Chondrocyte (in vitro differentiated cells): ENCODE measurements around the gene STX11. TPM values are rescaled to one million over a fixed set of nuclear protein-coding genes. Genes with fewer than 3 reads are reported as not detected.

ENCODE experiments used
- DNase-seq: peaks from one replicate; pipeline ENCODE4 v3.0.0; 2021; ENCODE audit warnings: mixed read lengths, low spot score
- H3K27ac Mint-ChIP-seq: one replicate; pipeline ENCODE4 v1.8.0; 2021; ENCODE audit warnings: mild to moderate bottlenecking, moderate library complexity, mixed read lengths; ENCODE audit not compliant: unreplicated experiment
- H3K27me3 Mint-ChIP-seq: 2 replicates; pipeline ENCODE4 v1.8.0; 2021; ENCODE audit warnings: low read depth, mixed read lengths
- H3K36me3 Mint-ChIP-seq: 2 replicates; pipeline ENCODE4 v1.8.0; 2021; ENCODE audit warnings: low read depth, mixed read lengths
- H3K4me1 Mint-ChIP-seq: 2 replicates; pipeline ENCODE4 v1.8.0; 2021; ENCODE audit warnings: low read depth, mild to moderate bottlenecking, mixed read lengths
- H3K4me3 Mint-ChIP-seq: one replicate; pipeline ENCODE4 v1.8.0; 2021; ENCODE audit warnings: mild to moderate bottlenecking, moderate library complexity, mixed read lengths; ENCODE audit not compliant: unreplicated experiment
- H3K9me3 Mint-ChIP-seq: 2 replicates; pipeline ENCODE4 v1.8.0; 2021; ENCODE audit warnings: low read depth, mixed read lengths
- total RNA-seq: library from RNA; stranded (reverse); gene quantifications from 3 replicates; pipeline ENCODE4 v1.2.1, GENCODE V29; 2021
- TF ChIP-seq, protein P1 (sequence below): fragments of 200-600 bp; sonication (generic); IDR thresholded peaks from 2 replicates; pipeline ENCODE4 v1.5.0; 2021; ENCODE audit warnings: antibody characterized with exemption, mild to moderate bottlenecking, moderate library complexity

STX11 gene
- total RNA-seq, 1 donor from 2014 or later: 3.1 TPM

DNA sequence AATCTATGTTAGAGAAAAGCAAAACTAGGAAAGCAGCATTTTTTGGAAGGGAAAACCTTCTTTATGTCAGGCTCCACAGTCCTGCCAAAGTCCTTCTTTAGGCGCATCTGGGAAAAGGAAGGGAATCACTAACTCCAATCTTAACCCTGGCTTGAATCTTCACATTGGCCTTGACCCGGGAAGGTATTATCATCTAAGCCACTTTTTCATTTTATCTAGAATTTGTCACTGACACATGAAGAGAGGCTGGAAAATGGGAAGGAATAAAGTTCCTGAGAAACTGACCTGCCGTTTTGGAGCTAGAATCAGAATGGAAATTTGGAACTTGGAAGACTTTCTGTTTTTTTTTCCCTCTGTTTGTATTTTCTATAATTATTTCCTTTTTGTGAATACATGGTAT lies 81.4 kb downstream of the STX11 start:
- no peak overlapping the region for H3K4me3 Mint-ChIP-seq
- peaks cover 23% of the 10 kb centered on the region for H3K4me1 Mint-ChIP-seq

GRCh38 chr6:144232176-144232831 lies 82.0 kb downstream of the STX11 start:
- no peak overlapping the region for H3K4me3 Mint-ChIP-seq
- no peak for DNase-seq

More for the DNA sequence above, 81.4 kb downstream of the STX11 start:
- no peaks in the 10 kb centered on the region for H3K36me3 Mint-ChIP-seq
- no peak overlapping the region for H3K27ac Mint-ChIP-seq
- TF ChIP-seq, protein P1, sequence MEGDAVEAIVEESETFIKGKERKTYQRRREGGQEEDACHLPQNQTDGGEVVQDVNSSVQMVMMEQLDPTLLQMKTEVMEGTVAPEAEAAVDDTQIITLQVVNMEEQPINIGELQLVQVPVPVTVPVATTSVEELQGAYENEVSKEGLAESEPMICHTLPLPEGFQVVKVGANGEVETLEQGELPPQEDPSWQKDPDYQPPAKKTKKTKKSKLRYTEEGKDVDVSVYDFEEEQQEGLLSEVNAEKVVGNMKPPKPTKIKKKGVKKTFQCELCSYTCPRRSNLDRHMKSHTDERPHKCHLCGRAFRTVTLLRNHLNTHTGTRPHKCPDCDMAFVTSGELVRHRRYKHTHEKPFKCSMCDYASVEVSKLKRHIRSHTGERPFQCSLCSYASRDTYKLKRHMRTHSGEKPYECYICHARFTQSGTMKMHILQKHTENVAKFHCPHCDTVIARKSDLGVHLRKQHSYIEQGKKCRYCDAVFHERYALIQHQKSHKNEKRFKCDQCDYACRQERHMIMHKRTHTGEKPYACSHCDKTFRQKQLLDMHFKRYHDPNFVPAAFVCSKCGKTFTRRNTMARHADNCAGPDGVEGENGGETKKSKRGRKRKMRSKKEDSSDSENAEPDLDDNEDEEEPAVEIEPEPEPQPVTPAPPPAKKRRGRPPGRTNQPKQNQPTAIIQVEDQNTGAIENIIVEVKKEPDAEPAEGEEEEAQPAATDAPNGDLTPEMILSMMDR: no peak
- H3K27me3 Mint-ChIP-seq: no peaks in the 10 kb centered on the region
- no peak for DNase-seq
- peaks cover 6% of the 10 kb centered on the region for H3K9me3 Mint-ChIP-seq

DNA sequence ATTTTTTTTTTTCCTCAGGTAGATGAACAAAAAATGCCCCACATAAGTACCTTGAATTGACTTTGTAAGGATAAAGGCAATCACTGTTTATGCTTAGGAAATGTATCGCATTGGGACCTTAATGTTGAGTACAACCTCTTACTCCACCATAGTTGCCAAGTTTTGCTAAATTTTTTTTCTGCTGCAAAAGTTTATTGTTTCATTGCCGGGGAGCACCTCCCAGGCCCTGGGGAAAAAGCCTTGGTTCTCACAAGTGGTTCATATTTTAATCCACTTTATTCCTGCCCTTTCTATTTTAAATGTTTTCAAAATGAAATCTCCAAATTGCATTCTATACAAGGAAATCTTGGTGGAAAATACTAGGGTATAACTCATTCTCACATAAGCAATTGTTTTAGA lies 82.5 kb downstream of the STX11 start:
- H3K36me3 Mint-ChIP-seq: no peaks in the 10 kb centered on the region
- no peak overlapping the region for H3K4me3 Mint-ChIP-seq
- H3K9me3 Mint-ChIP-seq: peaks cover 4% of the 10 kb centered on the region
- no peaks in the 10 kb centered on the region for H3K27me3 Mint-ChIP-seq
- peak overlapping the region; percentile 42 for H3K27ac Mint-ChIP-seq
- TF ChIP-seq, protein P1: no peak
- no peak for DNase-seq
- H3K4me1 Mint-ChIP-seq: peaks cover 23% of the 10 kb centered on the region

More at GRCh38 chr6:144232176-144232831, 82.0 kb downstream of the STX11 start:
- H3K27me3 Mint-ChIP-seq: no peaks in the 10 kb centered on the region
- TF ChIP-seq, protein P1: no peak
- peaks cover 6% of the 10 kb centered on the region for H3K9me3 Mint-ChIP-seq
- peaks cover 23% of the 10 kb centered on the region for H3K4me1 Mint-ChIP-seq
- H3K27ac Mint-ChIP-seq: no peak overlapping the region
- no peaks in the 10 kb centered on the region for H3K36me3 Mint-ChIP-seq

- Mint-ChIP-seq H3K27ac (no peak overlapping the region), H3K27me3 (no peaks in the 10 kb centered on the region), H3K36me3 (no peaks in the 10 kb centered on the region), H3K4me3 (no peak overlapping the region), H3K9me3 (peaks cover 7% of the 10 kb centered on the region), H3K4me1 (peaks cover 19% of the 10 kb centered on the region)
- TF ChIP-seq, protein P1: no peak
- no peak for DNase-seq
Observed at GRCh38 chr6:144234399-144234798, 84.1 kb downstream of the STX11 start.

DNA sequence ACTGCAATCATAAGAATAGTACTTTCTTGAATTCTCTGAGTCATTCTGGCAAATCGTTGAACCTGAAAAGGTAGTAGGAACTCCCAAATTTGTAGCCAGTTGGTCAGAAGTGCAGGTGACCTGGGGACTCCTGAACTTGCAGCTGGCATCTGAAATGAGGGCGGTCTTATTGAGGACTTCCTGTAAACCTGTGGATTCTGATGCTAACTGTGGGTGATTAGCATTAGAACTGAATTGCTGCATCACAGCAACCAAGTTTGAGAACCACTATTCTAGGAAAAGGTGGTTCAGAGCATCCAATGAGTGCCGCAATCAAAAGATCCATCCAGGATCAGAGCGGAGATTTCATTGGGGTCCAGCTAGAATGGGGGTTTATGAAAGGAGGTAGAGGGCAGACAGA lies 84.6 kb downstream of the STX11 start:
- H3K27me3 Mint-ChIP-seq: no peaks in the 10 kb centered on the region
- no peaks in the 10 kb centered on the region for H3K36me3 Mint-ChIP-seq
- DNase-seq: no peak
- H3K4me1 Mint-ChIP-seq: peaks cover 19% of the 10 kb centered on the region
- TF ChIP-seq, protein P1: no peak
- no peak overlapping the region for H3K27ac Mint-ChIP-seq
- no peak overlapping the region for H3K4me3 Mint-ChIP-seq
- peaks cover 7% of the 10 kb centered on the region for H3K9me3 Mint-ChIP-seq

Other genes starting within 250 kb of the STX11 start
- 81.9 to 105 TPM (median 83.1 TPM) in 3 replicates for gene PLAGL1, start 142.3 kb upstream of the STX11 start, total RNA-seq
- 97.9 to 118 TPM (median 101 TPM) in 3 replicates for gene SF3B5, start 54.9 kb upstream of the STX11 start, total RNA-seq
- 124 to 133 TPM (median 125 TPM) in 3 replicates for gene UTRN, start 134.8 kb downstream of the STX11 start, total RNA-seq